IMR-90 (cell line): ENCODE measurements around the gene RNF114. TPM values are rescaled to one million over a fixed set of nuclear protein-coding genes. Genes with fewer than 3 reads are reported as not detected.

Experiments used
- ATAC-seq: fragments of 200-7000 bp; cut with Tn5 transposase; 2 replicates; pipeline ENCODE4 v1.9.1; 2020; ENCODE audit warnings: low read depth, mild to moderate bottlenecking, moderate library complexity
- BruUV-seq: library from RNA; stranded (reverse); fragments of 400-500 nt; replicated peaks from 2 replicates; lab custom pipeline; 2021; lab: Mats Ljungman, UMichigan
- CTCF ChIA-PET: fragments of 300-600 bp; formaldehyde crosslinking; extraction: SDS; loops from one replicate; lab custom pipeline; 2021; ENCODE audit warnings: antibody characterized with exemption; lab: Yijun Ruan, JAX
- POLR2A ChIA-PET: fragments of 300-600 bp; sonication (Branson Sonifier 250); formaldehyde crosslinking; loops from one replicate; lab custom pipeline; 2022; ENCODE audit warnings: antibody characterized with exemption; ENCODE audit not compliant: unreplicated experiment; lab: Charles Lee
- DNase-seq: peaks from one replicate; pipeline ENCODE4 v3.0.0; 2013
- H2AFZ ChIP-seq: replicated peaks from 2 replicates; pipeline ENCODE3; 2013; ENCODE audit warnings: low read length, mild to moderate bottlenecking; ENCODE audit not compliant: poor library complexity
- H2AK5ac ChIP-seq: 2 replicates; pipeline ENCODE4 v1.6.1; 2013; ENCODE audit warnings: low read depth, low read length, inconsistent platforms
- H2AK9ac ChIP-seq: replicated peaks from 2 replicates; pipeline ENCODE3; 2013; ENCODE audit warnings: mild to moderate bottlenecking, low read depth, low read length, moderate library complexity; ENCODE audit not compliant: poor library complexity
- H2BK120ac ChIP-seq: 2 replicates; pipeline ENCODE4 v1.6.1; 2013; ENCODE audit warnings: low read depth, low read length, inconsistent platforms
- H2BK15ac ChIP-seq: 3 replicates; pipeline ENCODE4 v1.6.1; 2013; ENCODE audit warnings: low read depth, low read length, inconsistent platforms
- H2BK20ac ChIP-seq: 2 replicates; pipeline ENCODE4 v1.6.1; 2013; ENCODE audit warnings: low read depth, mild to moderate bottlenecking, inconsistent platforms, low read length, moderate library complexity
- H2BK5ac ChIP-seq: 2 replicates; pipeline ENCODE4 v1.6.1; 2013; ENCODE audit warnings: mild to moderate bottlenecking, low read depth, low read length, inconsistent platforms; ENCODE audit not compliant: poor library complexity, severe bottlenecking
- H3K14ac ChIP-seq: replicated peaks from 2 replicates; pipeline ENCODE4 v1.6.1; 2013; ENCODE audit warnings: low read depth, low read length, inconsistent platforms
- H3K18ac ChIP-seq: 2 replicates; pipeline ENCODE4 v1.6.1; 2013; ENCODE audit warnings: low read depth, low read length, control low read depth
- H3K23ac ChIP-seq: 2 replicates; pipeline ENCODE4 v1.6.1; 2013; ENCODE audit warnings: low read depth, low read length, inconsistent platforms
- H3K27ac ChIP-seq: 2 replicates; pipeline ENCODE4 v1.5.1; 2013; ENCODE audit warnings: mild to moderate bottlenecking, control low read depth, low read length; ENCODE audit not compliant: insufficient read depth
- H3K27me3 ChIP-seq: 2 replicates; pipeline ENCODE4 v1.6.1; 2013; ENCODE audit warnings: low read length; ENCODE audit not compliant: control insufficient read depth, insufficient read depth
- H3K36me3 ChIP-seq: 2 replicates; pipeline ENCODE4 v1.6.1; 2013; ENCODE audit warnings: low read length, mixed read lengths; ENCODE audit not compliant: control insufficient read depth, insufficient read depth
- H3K4ac ChIP-seq: 2 replicates; pipeline ENCODE4 v1.6.1; 2013; ENCODE audit warnings: low read depth, low read length, inconsistent platforms
- H3K4me1 ChIP-seq: 2 replicates; pipeline ENCODE4 v1.6.1; 2013; ENCODE audit warnings: low read length, mixed read lengths; ENCODE audit not compliant: control insufficient read depth, insufficient read depth
- H3K4me2 ChIP-seq: 2 replicates; pipeline ENCODE4 v1.6.1; 2013; ENCODE audit warnings: low read depth, mild to moderate bottlenecking, control low read depth, low read length, moderate library complexity
- H3K4me3 ChIP-seq: 2 replicates; pipeline ENCODE4 v1.5.1; 2013; ENCODE audit warnings: low read depth, mild to moderate bottlenecking, control low read depth, low read length, moderate library complexity; ENCODE audit not compliant: insufficient read depth
- H3K56ac ChIP-seq: 2 replicates; pipeline ENCODE4 v1.6.1; 2013; ENCODE audit warnings: low read length, inconsistent platforms; ENCODE audit not compliant: insufficient read depth; ENCODE audit errors: extremely low read depth
- H3K79me1 ChIP-seq, 2 experiments: 2 replicates each; pipeline ENCODE4 v1.6.1; 2013; ENCODE audit warnings: low read length in 2 of 2, inconsistent platforms in 1 of 2, low read depth in 1 of 2
- H3K9ac ChIP-seq: 2 replicates; pipeline ENCODE4 v1.6.1; 2013; ENCODE audit warnings: low read depth, low read length, control low read depth
- H3K9me1 ChIP-seq: 2 replicates; pipeline ENCODE4 v1.6.1; 2013; ENCODE audit warnings: low read length, inconsistent platforms; ENCODE audit not compliant: insufficient read depth
- H3K9me3 ChIP-seq: 2 replicates; pipeline ENCODE4 v1.6.1; 2013; ENCODE audit warnings: low read length; ENCODE audit not compliant: control insufficient read depth, insufficient read depth
- H4K20me1 ChIP-seq: 2 replicates; pipeline ENCODE4 v1.6.1; 2013; ENCODE audit warnings: low read length, inconsistent platforms; ENCODE audit not compliant: insufficient read depth
- H4K5ac ChIP-seq: 2 replicates; pipeline ENCODE4 v1.6.1; 2013; ENCODE audit warnings: mild to moderate bottlenecking, low read depth, low read length, control low read depth
- H4K8ac ChIP-seq, 2 experiments: 2 replicates each; pipeline ENCODE4 v1.6.1; 2013; ENCODE audit warnings: low read depth in 2 of 2, low read length in 2 of 2, control low read depth in 1 of 2, inconsistent platforms in 1 of 2
- H4K91ac ChIP-seq: 2 replicates; pipeline ENCODE4 v1.6.1; 2013; ENCODE audit warnings: low read depth, low read length, inconsistent platforms; ENCODE audit not compliant: insufficient read depth
- ELK1 ChIP-seq: fragments of 150-350 bp; IDR thresholded peaks from 2 replicates; pipeline ENCODE4 v1.6.1; 2016; ENCODE audit warnings: low read depth, mild to moderate bottlenecking, low read length, moderate library complexity, borderline replicate concordance
- MAFK ChIP-seq: IDR thresholded peaks from 2 replicates; pipeline ENCODE4 v1.6.1; 2012; ENCODE audit warnings: low read depth, low read length, improper control_type of control experiment
- MXI1 ChIP-seq: IDR thresholded peaks from 2 replicates; pipeline ENCODE4 v1.6.1; 2012; ENCODE audit warnings: low read depth, mild to moderate bottlenecking, low read length, moderate library complexity, borderline replicate concordance
- POLR2A ChIP-seq: IDR thresholded peaks from 2 replicates; pipeline ENCODE4 v1.6.1; 2012; ENCODE audit warnings: mild to moderate bottlenecking, low read depth, low read length
- RCOR1 ChIP-seq: IDR thresholded peaks from 2 replicates; pipeline ENCODE4 v1.6.1; 2012; ENCODE audit warnings: mild to moderate bottlenecking, low read length, improper control_type of control experiment; ENCODE audit not compliant: insufficient replicate concordance
- RFX5 ChIP-seq: IDR thresholded peaks from 2 replicates; pipeline ENCODE4 v1.8.0; 2012; ENCODE audit warnings: low read depth, mild to moderate bottlenecking, low read length, moderate library complexity
- USF2 ChIP-seq: fragments of 150-350 bp; IDR thresholded peaks from 2 replicates; pipeline ENCODE4 v1.6.1; 2017; ENCODE audit warnings: mild to moderate bottlenecking, antibody characterized with exemption, low read length, low read depth
- WGBS, 2 experiments: methylation state at CpG; one replicate each; pipeline versions ENCODE4 v1.1.5 to v1.1.7; 2013; ENCODE audit warnings: missing lambda C conversion rate in 2 of 2; ENCODE audit not compliant: insufficient read length in 1 of 2; ENCODE audit errors: extremely low coverage in 2 of 2; 5-methylcytosine and 5-hydroxymethylcytosine counted together
- dilution Hi-C: fragments of 300-500 bp; cut with HindIII; formaldehyde crosslinking; loops from one replicate; pipeline ENCODE4 v1.14.3; 2018; ENCODE audit warnings: low sequenced_read_pairs; ENCODE audit not compliant: unreplicated experiment
- in situ Hi-C: fragments of 300-500 bp; cut with MboI; formaldehyde crosslinking; loops from 3 replicates; pipeline ENCODE4 v1.14.3; 2019; ENCODE audit warnings: low sequenced_read_pairs, inconsistent platforms, mixed read lengths
- intact Hi-C: fragments of 100-400 bp; cut with micrococcal nuclease; formaldehyde crosslinking; loops from 2 replicates; pipeline ENCODE4 v1.10.0; 2022
- polyA plus RNA-seq, 3 experiments: library from polyadenylated mRNA; depleted of rRNA; stranded (reverse); fragments of >200 nt; gene quantifications; 2 replicates each; pipeline ENCODE4 v1.2.3, GENCODE V29; 2012; ENCODE audit warnings: low replicate concordance in 1 of 3
- total RNA-seq: library from RNA; depleted of rRNA; stranded (reverse); fragments of >200 nt; gene quantifications from 2 replicates; pipeline ENCODE4 v1.2.3, GENCODE V29; 2012

Gene RNF114
- total and polyA plus RNA-seq, 2 of the 4 experiments (the other 2 are of a cell fraction): 44.6 to 62.3 TPM

- DNase-seq (no peak), ATAC-seq (no peak)
- Histone ChIP-seq H2BK5ac (no peak overlapping the region), H4K5ac (no peak overlapping the region), H2AFZ (no peak overlapping the region), H2BK120ac (no peak overlapping the region), H3K4me3 (no peak overlapping the region), H3K18ac (no peak overlapping the region), H2AK9ac (no peak overlapping the region), H3K9me1 (no peaks in the 10 kb centered on the region), H3K27ac (no peak overlapping the region), H4K20me1 (peaks cover 7% of the 10 kb centered on the region; the same call in 1 of the 2 replicates), H3K14ac (no peak overlapping the region), H3K4ac (no peak overlapping the region), H3K56ac (no peak overlapping the region), H4K91ac (no peak overlapping the region), H3K27me3 (no peaks in the 10 kb centered on the region), H3K36me3 (peaks cover 3% of the 10 kb centered on the region), H3K9me3 (no peaks in the 10 kb centered on the region), H3K4me2 (no peak overlapping the region), H2AK5ac (no peak overlapping the region), H3K23ac (no peak overlapping the region), H4K8ac (no peak overlapping the region), H2BK15ac (no peak overlapping the region), H3K9ac (no peak overlapping the region), H3K79me1 (peaks cover 0 to 26% of the 10 kb centered on the region in 2 experiments; a peak in 2 of 4 replicates), H2BK20ac (0 out of 2 replicates have a peak overlapping the region, but pooled peaks have one; percentile 22), H3K4me1 (peaks cover 10% of the 10 kb centered on the region)
- ChIA-PET CTCF (interaction anchor here (0.6 to 7.0 kb wide), 3 partner anchors 50 to 141 kb away, joined by 3 to 98 read pairs (median 3); no protein-coding TSS in a partner anchor), POLR2A (interaction anchor here (1.1 kb wide), 1 partner anchor 91 kb away, joined by 3 read pairs; no protein-coding TSS in a partner anchor)
- in situ Hi-C loops (loop anchor here (5.0 kb wide), 2 partner anchors 92 to 197 kb away; no protein-coding TSS in a partner anchor), dilution Hi-C loops (no loop called here), intact Hi-C loops (no loop called here)
- TF ChIP-seq RFX5: no peak
- no peak for TF ChIP-seq ELK1
- no peak for TF ChIP-seq USF2
- no peak for TF ChIP-seq MXI1
- TF ChIP-seq RCOR1: no peak
- TF ChIP-seq POLR2A: no peak
- TF ChIP-seq MAFK: no peak
- no TSS peak for BruUV-seq
- WGBS, 2 experiments: 100% methylated on average over 2 of the region's 11 CpGs; no CpG with 5 or more reads in 1 of the 2 experiments
Observed at GRCh38 chr20:49980140-49981008, 44.2 kb downstream of the RNF114 start.
